GM23338 (cell line): ENCODE data around the gene JPH3. TPM values are rescaled to one million over a fixed set of nuclear protein-coding genes. Genes with fewer than 3 reads are reported as not detected.

ENCODE experiments used
- ATAC-seq: fragments of 200-7000 bp; cut with Tn5 transposase; 3 replicates; pipeline ENCODE4 v1.9.1; 2020
- DNase-seq: peaks from one replicate; pipeline ENCODE4 v3.0.0-alpha.2; 2015; ENCODE audit warnings: low spot score
- H2AFZ ChIP-seq: fragments of 200-600 bp; sonication (generic); 2 replicates; pipeline ENCODE4 v1.8.0; 2016; ENCODE audit warnings: antibody characterized with exemption, mild to moderate bottlenecking, moderate library complexity
- H3F3A ChIP-seq: fragments of 200-600 bp; sonication (generic); replicated peaks from 2 replicates; pipeline ENCODE4 v1.8.0; 2017; ENCODE audit warnings: antibody characterized with exemption, mixed run types, low read depth
- H3K27ac ChIP-seq: fragments of 200-600 bp; sonication (generic); 2 replicates; pipeline ENCODE4 v1.6.1; 2016; ENCODE audit warnings: low read depth
- H3K27me3 ChIP-seq: fragments of 200-600 bp; sonication (generic); 2 replicates; pipeline ENCODE4 v1.8.0; 2016; ENCODE audit warnings: mild to moderate bottlenecking, mixed run types, moderate library complexity; ENCODE audit not compliant: insufficient read depth
- H3K36me3 ChIP-seq: fragments of 200-600 bp; sonication (generic); 2 replicates; pipeline ENCODE4 v1.8.0; 2016; ENCODE audit warnings: mild to moderate bottlenecking; ENCODE audit not compliant: insufficient read depth
- H3K4me1 ChIP-seq: fragments of 200-600 bp; sonication (generic); 2 replicates; pipeline ENCODE4 v1.8.0; 2016; ENCODE audit warnings: mild to moderate bottlenecking, moderate library complexity; ENCODE audit not compliant: insufficient read depth
- H3K4me2 ChIP-seq: fragments of 200-600 bp; sonication (generic); 2 replicates; pipeline ENCODE4 v1.7.1; 2017; ENCODE audit warnings: mixed run types
- H3K4me3 ChIP-seq: fragments of 200-600 bp; sonication (generic); 2 replicates; pipeline ENCODE4 v1.6.1; 2016; ENCODE audit warnings: mixed run types
- H3K79me2 ChIP-seq: fragments of 200-600 bp; sonication (generic); replicated peaks from 2 replicates; pipeline ENCODE4 v1.8.0; 2017; ENCODE audit warnings: mild to moderate bottlenecking; ENCODE audit not compliant: insufficient read depth
- H3K9me2 ChIP-seq: fragments of 200-600 bp; sonication (generic); 2 replicates; pipeline ENCODE4 v1.8.0; 2017; ENCODE audit not compliant: insufficient read depth
- H4K20me1 ChIP-seq: fragments of 200-600 bp; sonication (generic); replicated peaks from 2 replicates; pipeline ENCODE4 v1.8.0; 2017; ENCODE audit warnings: mild to moderate bottlenecking; ENCODE audit not compliant: insufficient read depth
- H3K27ac Mint-ChIP-seq: 2 replicates; pipeline ENCODE4 v1.8.0; 2020; ENCODE audit warnings: inconsistent platforms, mild to moderate bottlenecking, moderate library complexity, mixed read lengths
- H3K27me3 Mint-ChIP-seq: 3 replicates; pipeline ENCODE4 v1.8.0; 2022; ENCODE audit warnings: low read depth, mild to moderate bottlenecking, moderate library complexity, mixed read lengths, inconsistent platforms; ENCODE audit not compliant: insufficient read depth, poor library complexity
- H3K36me3 Mint-ChIP-seq: 3 replicates; pipeline ENCODE4 v1.8.0; 2021; ENCODE audit warnings: low read depth, mild to moderate bottlenecking, inconsistent platforms, moderate library complexity, mixed read lengths
- H3K4me1 Mint-ChIP-seq: 3 replicates; pipeline ENCODE4 v1.8.0; 2020; ENCODE audit warnings: mild to moderate bottlenecking, inconsistent platforms, mixed read lengths
- H3K4me3 Mint-ChIP-seq: 3 replicates; pipeline ENCODE4 v1.8.0; 2021; ENCODE audit warnings: moderate library complexity, mild to moderate bottlenecking, inconsistent platforms, mixed read lengths
- H3K9me3 Mint-ChIP-seq: 3 replicates; pipeline ENCODE4 v1.8.0; 2020; ENCODE audit warnings: moderate library complexity, mild to moderate bottlenecking, inconsistent platforms, mixed read lengths
- CTCF ChIP-seq, 2 experiments: fragments of 200-600 bp in 1 of 2; sonication (generic) in 1 of 2; conservative IDR thresholded peaks; 2 replicates each; pipeline versions ENCODE4 v1.5.1 to v1.6.1; 2016 to 2017; ENCODE audit warnings: antibody characterized with exemption in 2 of 2, low read depth in 2 of 2, mild to moderate bottlenecking in 2 of 2, moderate library complexity in 1 of 2
- ETS1 ChIP-seq: IDR thresholded peaks from 2 replicates; pipeline ENCODE4 v1.6.1; 2016; ENCODE audit warnings: antibody characterized with exemption
- EZH2 ChIP-seq: fragments of 200-600 bp; sonication (generic); IDR thresholded peaks from one replicate; pipeline ENCODE4 v1.8.0; 2017; ENCODE audit warnings: antibody characterized with exemption, mild to moderate bottlenecking, low read depth; ENCODE audit not compliant: unreplicated experiment
- EZH2phosphoT487 ChIP-seq: fragments of 200-600 bp; sonication (generic); IDR thresholded peaks from one replicate; pipeline ENCODE4 v1.8.1; 2018; ENCODE audit warnings: antibody characterized with exemption; ENCODE audit not compliant: unreplicated experiment
- JUNB ChIP-seq: IDR thresholded peaks from one replicate; pipeline ENCODE4 v1.6.1; 2016; ENCODE audit warnings: antibody characterized with exemption; ENCODE audit not compliant: unreplicated experiment
- NANOG ChIP-seq: IDR thresholded peaks from 2 replicates; pipeline ENCODE4 v1.6.1; 2016; ENCODE audit warnings: antibody characterized with exemption, borderline replicate concordance
- POLR2AphosphoS5 ChIP-seq: IDR thresholded peaks from 2 replicates; pipeline ENCODE4 v1.6.1; 2016; ENCODE audit warnings: antibody characterized with exemption, low read depth
- REST ChIP-seq: IDR thresholded peaks from one replicate; pipeline ENCODE4 v1.6.1; 2018; ENCODE audit warnings: antibody characterized with exemption; ENCODE audit not compliant: unreplicated experiment
- STAT1 ChIP-seq: IDR thresholded peaks from one replicate; pipeline ENCODE4 v1.6.1; 2016; ENCODE audit warnings: antibody characterized with exemption; ENCODE audit not compliant: unreplicated experiment
- polyA plus RNA-seq: library from polyadenylated mRNA; unstranded; fragments of >200 nt; fragmentation: Nextera tagmentation; extraction: Ambion mirVana; gene quantifications from 2 replicates; pipeline ENCODE4 v1.2.1, GENCODE V29; 2016
- total RNA-seq: library from RNA; depleted of rRNA; stranded (reverse); fragments of >200 nt; shearing (Covaris generic); gene quantifications from 2 replicates; pipeline ENCODE4 v1.2.3, GENCODE V29; 2014

Gene JPH3
- total and polyA plus RNA-seq, 2 experiments from 2014 or later: 8.4 to 38.3 TPM

- no peaks in the 10 kb centered on the region for H3K36me3 Mint-ChIP-seq
- no peaks in the 10 kb centered on the region for H3K36me3 ChIP-seq
- TF ChIP-seq EZH2: no peak
- TF ChIP-seq JUNB: no peak
- no peak for TF ChIP-seq STAT1
- TF ChIP-seq CTCF (conservative IDR thresholded peaks at IDR 0.05; ENCODE audit: low read depth in 2 of 2): no peak
- TF ChIP-seq REST: no peak
- no peaks in the 10 kb centered on the region for H3K9me2 ChIP-seq
- no peaks in the 10 kb centered on the region for H3K27me3 ChIP-seq
- H3K27ac ChIP-seq: no peak overlapping the region
- H3K27ac Mint-ChIP-seq: no peak overlapping the region
- DNase-seq: no peak
- no peaks in the 10 kb centered on the region for H4K20me1 ChIP-seq
- H3K4me2 ChIP-seq: no peak overlapping the region
- no peaks in the 10 kb centered on the region; the same call in 1 of the 3 replicates for H3K4me1 Mint-ChIP-seq
- H2AFZ ChIP-seq: no peak overlapping the region
- peaks cover 6% of the 10 kb centered on the region; the same call in 1 of the 2 replicates for H3F3A ChIP-seq
- H3K4me3 Mint-ChIP-seq: no peak overlapping the region
- H3K9me3 Mint-ChIP-seq: peaks cover 15% of the 10 kb centered on the region; the same call in 2 of the 3 replicates
- no peak overlapping the region for H3K4me3 ChIP-seq
- no peaks in the 10 kb centered on the region for H3K79me2 ChIP-seq
- peaks cover 15% of the 10 kb centered on the region for H3K27me3 Mint-ChIP-seq
- ATAC-seq: no peak
- no peaks in the 10 kb centered on the region for H3K4me1 ChIP-seq
These were observed 38.4 kb upstream of the JPH3 start for GRCh38 chr16:87563714-87564523.

- Histone ChIP-seq H4K20me1 (no peaks in the 10 kb centered on the region), H3K79me2 (no peaks in the 10 kb centered on the region), H3K4me3 (no peak overlapping the region), H3K4me1 (no peaks in the 10 kb centered on the region), H3F3A (peaks cover 6% of the 10 kb centered on the region; the same call in 1 of the 2 replicates), H3K4me2 (no peak overlapping the region), H3K9me2 (no peaks in the 10 kb centered on the region), H3K27me3 (no peaks in the 10 kb centered on the region), H3K27ac (no peak overlapping the region), H3K36me3 (no peaks in the 10 kb centered on the region), H2AFZ (no peak overlapping the region)
- no peak overlapping the region for H3K27ac Mint-ChIP-seq
- H3K27me3 Mint-ChIP-seq: peaks cover 17% of the 10 kb centered on the region
- DNase-seq (no peak), ATAC-seq (no peak)
- no peaks in the 10 kb centered on the region for H3K36me3 Mint-ChIP-seq
- no peaks in the 10 kb centered on the region; the same call in 1 of the 3 replicates for H3K4me1 Mint-ChIP-seq
- no peak overlapping the region for H3K4me3 Mint-ChIP-seq
- peaks cover 16% of the 10 kb centered on the region for H3K9me3 Mint-ChIP-seq
- TF ChIP-seq JUNB (no peak), NANOG (no peak), ETS1 (no peak), REST (no peak), EZH2 (no peak), EZH2phosphoT487 (no peak), CTCF (conservative IDR thresholded peaks at IDR 0.05; ENCODE audit: low read depth in 2 of 2) (no peak), POLR2AphosphoS5 (no peak), STAT1 (no peak)
These were observed 37.9 kb upstream of the JPH3 start for GRCh38 chr16:87564524-87564778.
